GM12801 (cell line): ENCODE data around the gene IPO9.

ENCODE experiments used
- CTCF ChIP-seq: IDR thresholded peaks from one replicate; pipeline ENCODE4 v1.5.1; 2011; ENCODE audit warnings: control low read depth; ENCODE audit not compliant: insufficient read length; ENCODE audit errors: extremely low read depth

Gene IPO9

GRCh38 chr1:201809876-201810275, 19.1 kb upstream of the IPO9 start:
- TF ChIP-seq CTCF = no peak

GRCh38 chr1:201810466-201811216, 18.3 kb upstream of the IPO9 start:
- TF ChIP-seq CTCF = no peak

GRCh38 chr1:201813226-201813625, 15.7 kb upstream of the IPO9 start:
- TF ChIP-seq CTCF = no peak

- TF ChIP-seq CTCF = no peak
Observed at GRCh38 chr1:201816309-201816854, 12.6 kb upstream of the IPO9 start.

GRCh38 chr1:201818971-201819750, 9.8 kb upstream of the IPO9 start:
- TF ChIP-seq CTCF = no peak

- no peak for TF ChIP-seq CTCF
Observed at GRCh38 chr1:201820413-201820812, 8.5 kb upstream of the IPO9 start.

- TF ChIP-seq CTCF = no peak
Observed at GRCh38 chr1:201825245-201825644, 3.7 kb upstream of the IPO9 start.
